Measurements from ENCODE around the gene CFAP54.

Gene CFAP54

GRCh38 chr12:96774496-96775256, 285.3 kb downstream of the CFAP54 start:
- no peak for ATAC-seq

GRCh38 chr12:96776908-96777307, 287.5 kb downstream of the CFAP54 start:
- no peak for ATAC-seq
- TF ChIP-seq ZNF565 (CRISPR knock-in tag; conservative IDR thresholded peaks at IDR 0.05; ENCODE audit: low read depth) (no peak), ZC3H10 (CRISPR knock-in tag; IDR thresholded peaks at IDR 0.05) (no peak), ZNF8 (CRISPR knock-in tag; IDR thresholded peaks at IDR 0.05) (no peak), ZFP30 (CRISPR knock-in tag; IDR thresholded peaks at IDR 0.05) (no peak), CSRNP3 (CRISPR knock-in tag; IDR thresholded peaks at IDR 0.05) (no peak), TCF4 (CRISPR knock-in tag; IDR thresholded peaks at IDR 0.05; ENCODE audit: borderline replicate concordance) (no peak), TOX (CRISPR knock-in tag; IDR thresholded peaks at IDR 0.05; ENCODE audit: borderline replicate concordance) (no peak), PATZ1 (CRISPR knock-in tag; IDR thresholded peaks at IDR 0.05; ENCODE audit: borderline replicate concordance) (no peak), CREB5 (CRISPR knock-in tag; IDR thresholded peaks at IDR 0.05; ENCODE audit: low read depth) (no peak), TSHZ2 (CRISPR knock-in tag; IDR thresholded peaks at IDR 0.05) (no peak), ISL1 (CRISPR knock-in tag; IDR thresholded peaks at IDR 0.05) (no peak), ARNTL (CRISPR knock-in tag; IDR thresholded peaks at IDR 0.05; ENCODE audit: borderline replicate concordance, low read depth) (no peak)

More at GRCh38 chr12:96774496-96775256, 285.3 kb downstream of the CFAP54 start:
- no peak for TF ChIP-seq ZNF70 (CRISPR knock-in tag; IDR thresholded peaks at IDR 0.05)
- TF ChIP-seq SNAI2 (CRISPR knock-in tag; IDR thresholded peaks at IDR 0.05), result no peak
- TF ChIP-seq ZC3H10 (CRISPR knock-in tag; IDR thresholded peaks at IDR 0.05), result no peak
- TF ChIP-seq ARNTL (CRISPR knock-in tag; IDR thresholded peaks at IDR 0.05; ENCODE audit: borderline replicate concordance, low read depth), result no peak

- no peak for ATAC-seq
- no peak for TF ChIP-seq TOX (CRISPR knock-in tag; IDR thresholded peaks at IDR 0.05; ENCODE audit: borderline replicate concordance)
- TF ChIP-seq BACH2 (CRISPR knock-in tag; IDR thresholded peaks at IDR 0.05; ENCODE audit: borderline replicate concordance), result no peak
These were observed 291.0 kb downstream of the CFAP54 start for GRCh38 chr12:96780330-96780729.

GRCh38 chr12:96786791-96787190, 297.4 kb downstream of the CFAP54 start:
- ATAC-seq, result no peak
- TF ChIP-seq ZNF70 (CRISPR knock-in tag; IDR thresholded peaks at IDR 0.05), result no peak
- no peak for TF ChIP-seq RARB (CRISPR knock-in tag; IDR thresholded peaks at IDR 0.05)
- TF ChIP-seq CSDC2 (CRISPR knock-in tag; IDR thresholded peaks at IDR 0.05), result no peak
- TF ChIP-seq PPARA (CRISPR knock-in tag; IDR thresholded peaks at IDR 0.05; ENCODE audit: borderline replicate concordance), result no peak
- no peak for TF ChIP-seq POU6F1 (CRISPR knock-in tag; IDR thresholded peaks at IDR 0.05; ENCODE audit: borderline replicate concordance, low read depth)
- no peak for TF ChIP-seq TOX (CRISPR knock-in tag; IDR thresholded peaks at IDR 0.05; ENCODE audit: borderline replicate concordance)
- no peak for TF ChIP-seq ISL1 (CRISPR knock-in tag; IDR thresholded peaks at IDR 0.05)
- no peak for TF ChIP-seq ZFP3 (CRISPR knock-in tag; IDR thresholded peaks at IDR 0.05)
- TF ChIP-seq ZC3H10 (CRISPR knock-in tag; IDR thresholded peaks at IDR 0.05), result no peak
- no peak for TF ChIP-seq CREB5 (CRISPR knock-in tag; IDR thresholded peaks at IDR 0.05; ENCODE audit: low read depth)
- no peak for TF ChIP-seq ZNF565 (CRISPR knock-in tag; conservative IDR thresholded peaks at IDR 0.05; ENCODE audit: low read depth)
- no peak for TF ChIP-seq BACH2 (CRISPR knock-in tag; IDR thresholded peaks at IDR 0.05; ENCODE audit: borderline replicate concordance)
- no peak for TF ChIP-seq ESRRG (CRISPR knock-in tag; IDR thresholded peaks at IDR 0.05)
- TF ChIP-seq SNAI2 (CRISPR knock-in tag; IDR thresholded peaks at IDR 0.05), result no peak
- TF ChIP-seq ZFP30 (CRISPR knock-in tag; IDR thresholded peaks at IDR 0.05), result no peak
- no peak for TF ChIP-seq GLIS3 (CRISPR knock-in tag; IDR thresholded peaks at IDR 0.05)
- no peak for TF ChIP-seq CSRNP3 (CRISPR knock-in tag; IDR thresholded peaks at IDR 0.05)

Data from SK-N-SH treated with all-trans-retinoic acid at 6 μM for 48 hours (cell line).